ENCODE results near the gene ADAMTSL1.

GRCh38 chr9:18909140-18910018, 435.4 kb downstream of the ADAMTSL1 start:
- no peak for TF ChIP-seq CTCF (IDR thresholded peaks at IDR 0.05)
- no peak for TF ChIP-seq ZFX (IDR thresholded peaks at IDR 0.05; ENCODE audit: borderline replicate concordance)

All from 22Rv1 (cell line).